GM23248 (cell line): ENCODE results near the gene TRAPPC3L.

Experiments used
- EZH2 ChIP-seq: fragments of 200-600 bp; sonication (generic); IDR thresholded peaks from 2 replicates; pipeline ENCODE4 v1.6.1; 2018; ENCODE audit warnings: antibody characterized with exemption, mild to moderate bottlenecking; ENCODE audit not compliant: insufficient read depth, poor library complexity, severe bottlenecking
- EZH2phosphoT487 ChIP-seq: fragments of 200-600 bp; sonication (generic); IDR thresholded peaks from 2 replicates; pipeline ENCODE4 v1.6.1; 2018; ENCODE audit warnings: antibody characterized with exemption, moderate library complexity, mild to moderate bottlenecking, low read depth; ENCODE audit not compliant: insufficient read depth

DNA sequence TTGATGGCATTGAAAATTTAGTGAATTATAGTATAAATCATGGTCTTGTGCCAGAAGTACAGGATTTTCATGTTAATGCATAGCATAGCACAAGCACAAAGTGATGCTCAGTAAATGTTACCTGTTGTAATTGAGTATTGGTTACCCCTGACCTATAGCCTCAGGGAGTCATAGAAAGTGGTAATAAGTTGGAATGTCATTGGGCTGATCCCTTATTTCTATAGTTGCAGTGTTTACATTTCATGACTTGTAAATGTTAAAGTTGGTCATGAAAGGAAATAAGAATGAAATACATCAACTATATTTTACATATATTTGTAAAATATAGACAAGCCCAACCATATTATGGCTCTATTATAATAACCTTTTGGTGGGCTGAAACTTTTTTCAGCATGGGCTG, 32.9 kb upstream of the TRAPPC3L start:
- TF ChIP-seq EZH2phosphoT487, result no peak
- no peak for TF ChIP-seq EZH2
